HUES48 (cell line): ENCODE measurements around the gene POU1F1.

Source experiments
- H3K27ac ChIP-seq: one replicate; pipeline ENCODE4 v1.7.0; 2013; ENCODE audit warnings: low read depth, low read length, inconsistent platforms
- H3K27me3 ChIP-seq: 2 replicates; pipeline ENCODE4 v1.6.1; 2013; ENCODE audit warnings: mild to moderate bottlenecking, low read length; ENCODE audit not compliant: control insufficient read depth, insufficient read depth
- H3K36me3 ChIP-seq: 2 replicates; pipeline ENCODE4 v1.6.1; 2013; ENCODE audit warnings: low read length; ENCODE audit not compliant: control insufficient read depth, insufficient read depth
- H3K4me1 ChIP-seq: 2 replicates; pipeline ENCODE4 v1.6.1; 2013; ENCODE audit warnings: mild to moderate bottlenecking, low read length; ENCODE audit not compliant: control insufficient read depth, insufficient read depth
- H3K4me3 ChIP-seq: 2 replicates; pipeline ENCODE4 v1.5.1; 2013; ENCODE audit warnings: mild to moderate bottlenecking, low read depth, low read length
- H3K9ac ChIP-seq: 2 replicates; pipeline ENCODE4 v1.6.1; 2013; ENCODE audit warnings: mild to moderate bottlenecking, low read depth, low read length, moderate library complexity
- H3K9me3 ChIP-seq: 2 replicates; pipeline ENCODE4 v1.6.1; 2013; ENCODE audit warnings: low read length; ENCODE audit not compliant: control insufficient read depth, insufficient read depth

Gene POU1F1

GRCh38 chr3:87225659-87226058, 50.7 kb downstream of the POU1F1 start:
- no peak overlapping the region for H3K9ac ChIP-seq
- no peak overlapping the region for H3K27ac ChIP-seq
- no peaks in the 10 kb centered on the region for H3K36me3 ChIP-seq
- H3K9me3 ChIP-seq = no peaks in the 10 kb centered on the region
- no peak overlapping the region for H3K4me3 ChIP-seq
- H3K27me3 ChIP-seq = no peaks in the 10 kb centered on the region
- H3K4me1 ChIP-seq = peaks cover 14% of the 10 kb centered on the region

DNA sequence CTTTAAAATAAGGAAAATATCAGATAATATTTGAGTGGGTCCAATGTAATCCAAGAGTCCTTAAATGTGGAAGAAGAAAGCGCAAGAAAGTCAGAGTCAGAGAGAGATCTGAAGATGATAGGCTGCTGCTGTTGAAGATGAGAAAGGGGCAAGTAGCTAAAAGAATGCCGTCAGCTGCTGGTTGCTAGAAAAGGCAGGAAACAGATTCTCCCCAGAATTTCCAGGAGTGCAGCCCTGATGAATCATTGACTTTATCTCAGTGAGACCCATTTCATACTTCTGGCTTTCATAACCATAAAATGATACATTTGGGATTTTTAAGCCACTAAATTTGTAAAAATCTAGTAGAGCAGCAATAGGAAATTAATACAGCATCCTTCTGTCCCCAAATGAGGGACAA, 56.8 kb downstream of the POU1F1 start:
- Histone ChIP-seq H3K4me3 (no peak overlapping the region), H3K27ac (no peak overlapping the region), H3K27me3 (no peaks in the 10 kb centered on the region), H3K9me3 (no peaks in the 10 kb centered on the region), H3K4me1 (no peaks in the 10 kb centered on the region), H3K9ac (no peak overlapping the region), H3K36me3 (no peaks in the 10 kb centered on the region)

- H3K36me3 ChIP-seq = no peaks in the 10 kb centered on the region
- H3K27ac ChIP-seq = no peak overlapping the region
- H3K9me3 ChIP-seq = no peaks in the 10 kb centered on the region
- no peaks in the 10 kb centered on the region for H3K27me3 ChIP-seq
- H3K4me3 ChIP-seq = no peak overlapping the region
- H3K9ac ChIP-seq = no peak overlapping the region
- H3K4me1 ChIP-seq = no peaks in the 10 kb centered on the region
Observed at GRCh38 chr3:87218560-87218959, 57.8 kb downstream of the POU1F1 start.
